ENCODE results near the gene HTT.

DNA sequence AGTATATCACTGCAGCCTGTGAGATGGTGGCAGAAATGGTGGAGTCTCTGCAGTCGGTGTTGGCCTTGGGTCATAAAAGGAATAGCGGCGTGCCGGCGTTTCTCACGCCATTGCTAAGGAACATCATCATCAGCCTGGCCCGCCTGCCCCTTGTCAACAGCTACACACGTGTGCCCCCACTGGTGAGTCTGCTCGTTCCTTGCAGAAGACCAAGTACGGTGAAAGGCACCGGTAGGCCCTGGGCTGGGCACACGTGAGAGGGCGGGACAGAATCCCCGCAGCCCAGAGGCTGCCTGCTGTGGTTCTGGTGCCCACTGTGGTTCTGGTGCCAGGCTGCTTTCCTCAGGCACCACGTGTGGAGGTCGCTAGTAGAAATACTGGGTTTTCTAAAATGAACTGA, 143.3 kb downstream of the HTT start:
- TF ChIP-seq, protein P1, sequence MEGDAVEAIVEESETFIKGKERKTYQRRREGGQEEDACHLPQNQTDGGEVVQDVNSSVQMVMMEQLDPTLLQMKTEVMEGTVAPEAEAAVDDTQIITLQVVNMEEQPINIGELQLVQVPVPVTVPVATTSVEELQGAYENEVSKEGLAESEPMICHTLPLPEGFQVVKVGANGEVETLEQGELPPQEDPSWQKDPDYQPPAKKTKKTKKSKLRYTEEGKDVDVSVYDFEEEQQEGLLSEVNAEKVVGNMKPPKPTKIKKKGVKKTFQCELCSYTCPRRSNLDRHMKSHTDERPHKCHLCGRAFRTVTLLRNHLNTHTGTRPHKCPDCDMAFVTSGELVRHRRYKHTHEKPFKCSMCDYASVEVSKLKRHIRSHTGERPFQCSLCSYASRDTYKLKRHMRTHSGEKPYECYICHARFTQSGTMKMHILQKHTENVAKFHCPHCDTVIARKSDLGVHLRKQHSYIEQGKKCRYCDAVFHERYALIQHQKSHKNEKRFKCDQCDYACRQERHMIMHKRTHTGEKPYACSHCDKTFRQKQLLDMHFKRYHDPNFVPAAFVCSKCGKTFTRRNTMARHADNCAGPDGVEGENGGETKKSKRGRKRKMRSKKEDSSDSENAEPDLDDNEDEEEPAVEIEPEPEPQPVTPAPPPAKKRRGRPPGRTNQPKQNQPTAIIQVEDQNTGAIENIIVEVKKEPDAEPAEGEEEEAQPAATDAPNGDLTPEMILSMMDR (IDR thresholded peaks at IDR 0.05): no peak
- no peak for TF ChIP-seq POLR2A (IDR thresholded peaks at IDR 0.05)
